Measurements from ENCODE around the gene ITGB1BP1. TPM values are rescaled to one million over a fixed set of nuclear protein-coding genes. Genes with fewer than 3 reads are reported as not detected.

Gene ITGB1BP1
- total and polyA plus RNA-seq, 9 of the 15 experiments (the other 6 are each of a cell fraction or from before 2014, with no cell fraction given), result 37.8 to 95.3 (median 50.4) TPM

- intact Hi-C loops (cut with micrococcal nuclease) (no loop called here), in situ Hi-C loops (cut with MboI) (no loop called here)
- Histone ChIP-seq H3K4me1 (replicated peaks in 1 of 2; ENCODE audit: control insufficient read depth in 2 of 2, insufficient read depth in 2 of 2, low read length in 2 of 2) (no peaks in the 10 kb centered on the region), H3K27me3 (ENCODE audit: control insufficient read depth in 2 of 2, insufficient read depth in 2 of 2, low read length in 2 of 2) (no peaks in the 10 kb centered on the region), H3K4me2 (ENCODE audit: insufficient read depth, low read length) (no peak overlapping the region), H3K36me3 (ENCODE audit: control insufficient read depth, insufficient read depth, low read length) (peaks cover 86% of the 10 kb centered on the region), H4K20me1 (replicated peaks; ENCODE audit: control insufficient read depth, insufficient read depth, low read length) (no peaks in the 10 kb centered on the region), H2AFZ (ENCODE audit: low read depth, low read length) (no peak overlapping the region), H3K79me2 (ENCODE audit: control insufficient read depth, insufficient read depth, low read length) (no peaks in the 10 kb centered on the region), H3K9ac (ENCODE audit: insufficient read depth in 1 of 2, low read depth in 2 of 2, low read length in 2 of 2) (no peak overlapping the region), H3K9me3 (replicated peaks; ENCODE audit: control insufficient read depth, insufficient read depth, low read depth, low read length) (no peaks in the 10 kb centered on the region), H3K9me1 (ENCODE audit: control insufficient read depth, insufficient read depth, low read length) (no peaks in the 10 kb centered on the region), H3K27ac (ENCODE audit: extremely low read depth, low read depth, low read length) (no peak overlapping the region), H3K4me3 (no peak overlapping the region)
- FAIRE-seq (no peak), ATAC-seq (no peak), DNase-seq (ENCODE audit: extremely low read depth in 1 of 4, low spot score in 3 of 4) (no peak)
- 56% methylated on average over 2 of the region's 2 CpGs for WGBS (ENCODE audit: insufficient coverage, low coverage, missing lambda C conversion rate)
- no TSS peak for BruUV-seq (replicated peaks)
- ChIA-PET CTCF (ENCODE audit: low intra/inter-chr PET ratio) (no interaction called here), POLR2A (interaction anchor here (1.3 kb wide), 1 partner anchor 9 kb away, joined by 3 read pairs; no protein-coding TSS in a partner anchor)
- TF ChIP-seq RBM25 (IDR thresholded peaks at IDR 0.05; ENCODE audit: low read depth, low read length, severe bottlenecking), result no peak
- 0 out of 2 replicates have a peak, but pooled peaks have one; percentile 19 for TF ChIP-seq RFX1 (IDR thresholded peaks at IDR 0.05)
These were observed 11.2 kb upstream of the ITGB1BP1 start for GRCh38 chr2:9434489-9434888.

DNA sequence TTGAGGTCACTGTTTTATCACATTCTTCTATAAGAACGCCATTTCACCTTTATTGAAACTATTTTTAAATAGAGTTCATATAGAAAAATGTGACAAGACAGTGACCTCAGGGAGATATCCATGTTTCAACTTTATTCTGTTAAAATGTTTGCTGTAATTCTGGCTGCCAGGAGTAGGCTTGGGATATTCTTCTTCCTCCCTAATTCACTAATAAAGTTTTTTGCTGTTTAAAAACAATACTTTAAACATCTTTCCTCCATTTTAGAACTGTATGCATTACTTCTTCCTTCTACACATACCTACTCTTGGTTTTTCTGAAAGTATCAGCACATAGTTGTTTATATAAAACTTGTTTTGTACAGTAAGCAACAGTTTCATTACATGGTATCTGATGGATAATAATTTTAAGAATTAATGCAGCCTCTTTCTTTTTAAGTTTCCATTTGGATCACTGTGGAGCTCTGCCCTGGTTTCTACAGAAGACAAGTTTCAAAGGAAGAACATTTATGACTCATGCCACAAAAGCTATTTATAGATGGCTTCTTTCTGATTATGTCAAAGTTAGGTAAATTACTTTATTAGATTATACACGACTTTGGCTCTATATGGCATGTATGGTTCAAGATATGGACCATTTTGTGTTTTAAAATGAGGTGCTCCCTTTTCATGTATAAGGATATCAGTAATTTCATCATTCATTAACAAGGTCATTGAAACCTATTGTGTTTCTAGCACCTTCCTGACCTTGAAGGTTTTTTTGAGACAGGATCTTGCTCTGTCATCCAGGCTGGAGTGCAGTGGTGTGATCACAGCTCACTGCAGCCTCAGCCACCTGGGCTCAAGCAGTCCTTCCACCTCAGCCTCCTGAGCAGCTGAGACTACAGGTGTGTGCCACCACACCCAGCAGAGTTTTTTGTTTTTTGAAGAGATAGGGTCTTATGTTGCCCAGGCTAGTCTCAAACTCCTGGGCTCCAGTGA, 7.3 kb upstream of the ITGB1BP1 start:
- DNase-seq (ENCODE audit: extremely low read depth in 1 of 4, low spot score in 3 of 4) (no peak), FAIRE-seq (no peak), ATAC-seq (no peak)
- Histone ChIP-seq H3K79me2 (ENCODE audit: control insufficient read depth, insufficient read depth, low read length) (peaks cover 13% of the 10 kb centered on the region; the same call in 2 of the 3 replicates), H4K20me1 (replicated peaks; ENCODE audit: control insufficient read depth, insufficient read depth, low read length) (no peaks in the 10 kb centered on the region), H3K9me1 (ENCODE audit: control insufficient read depth, insufficient read depth, low read length) (no peaks in the 10 kb centered on the region), H3K4me1 (replicated peaks in 1 of 2; ENCODE audit: control insufficient read depth in 2 of 2, insufficient read depth in 2 of 2, low read length in 2 of 2) (no peaks in the 10 kb centered on the region; a peak in 1 of 5 replicates), H3K36me3 (ENCODE audit: control insufficient read depth, insufficient read depth, low read length) (peaks cover 76% of the 10 kb centered on the region), H3K9me3 (replicated peaks; ENCODE audit: control insufficient read depth, insufficient read depth, low read depth, low read length) (no peaks in the 10 kb centered on the region), H3K9ac (ENCODE audit: insufficient read depth in 1 of 2, low read depth in 2 of 2, low read length in 2 of 2) (no peak overlapping the region), H3K4me2 (ENCODE audit: insufficient read depth, low read length) (no peak overlapping the region), H3K27ac (ENCODE audit: extremely low read depth, low read depth, low read length) (no peak overlapping the region), H2AFZ (ENCODE audit: low read depth, low read length) (no peak overlapping the region), H3K27me3 (ENCODE audit: control insufficient read depth in 2 of 2, insufficient read depth in 2 of 2, low read length in 2 of 2) (no peaks in the 10 kb centered on the region), H3K4me3 (no peak overlapping the region)
- BruUV-seq (replicated peaks), result no TSS peak
- WGBS (ENCODE audit: insufficient coverage, low coverage, missing lambda C conversion rate), result 48% methylated on average over 2 of the region's 2 CpGs
- intact Hi-C loops (cut with micrococcal nuclease), result no loop called here
- in situ Hi-C loops (cut with MboI), result no loop called here
- ChIA-PET POLR2A (interaction anchor here (0.6 to 1.2 kb wide), 2 partner anchors 11 to 16 kb away, joined by 3 to 4 read pairs; no protein-coding TSS in a partner anchor), CTCF (ENCODE audit: low intra/inter-chr PET ratio) (no interaction called here)
- TF ChIP-seq MEF2D (tag; conservative IDR thresholded peaks at IDR 0.05; ENCODE audit: low read depth), result peak; percentile 82
- no peak for TF ChIP-seq ZNF133 (CRISPR knock-in tag; IDR thresholded peaks at IDR 0.05)
